Inflammatory macrophage treated with lipopolysaccharide for 4 hours (primary cell): ENCODE measurements around the gene PIMREG.

ENCODE experiments used
- DNase-seq: peaks from one replicate; pipeline ENCODE4 v3.0.0-alpha.2; 2020

PIMREG gene

DNA sequence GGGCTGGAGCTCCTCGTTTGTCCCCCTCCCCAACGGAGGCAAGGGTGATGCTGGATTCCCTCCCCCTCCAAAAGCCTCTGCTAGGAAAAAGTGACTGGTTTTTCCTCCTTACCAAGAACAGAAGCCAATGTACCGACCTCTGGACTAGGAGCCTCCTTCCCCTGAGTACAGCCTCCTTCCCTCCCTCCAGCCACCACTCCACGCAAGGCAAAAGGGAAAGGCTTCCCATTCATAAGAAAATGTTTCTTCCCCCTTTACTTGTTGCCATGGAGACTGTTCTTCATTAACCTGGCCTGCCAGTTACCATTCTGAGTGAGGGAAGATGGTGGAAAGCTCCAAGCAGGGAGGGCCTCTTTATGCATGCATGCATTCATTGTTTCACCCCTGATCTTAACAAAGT lies 4.3 kb upstream of the PIMREG start:
- no peak for DNase-seq

- DNase-seq: no peak
Observed at GRCh38 chr17:6442775-6443174, 1.5 kb upstream of the PIMREG start.

DNA sequence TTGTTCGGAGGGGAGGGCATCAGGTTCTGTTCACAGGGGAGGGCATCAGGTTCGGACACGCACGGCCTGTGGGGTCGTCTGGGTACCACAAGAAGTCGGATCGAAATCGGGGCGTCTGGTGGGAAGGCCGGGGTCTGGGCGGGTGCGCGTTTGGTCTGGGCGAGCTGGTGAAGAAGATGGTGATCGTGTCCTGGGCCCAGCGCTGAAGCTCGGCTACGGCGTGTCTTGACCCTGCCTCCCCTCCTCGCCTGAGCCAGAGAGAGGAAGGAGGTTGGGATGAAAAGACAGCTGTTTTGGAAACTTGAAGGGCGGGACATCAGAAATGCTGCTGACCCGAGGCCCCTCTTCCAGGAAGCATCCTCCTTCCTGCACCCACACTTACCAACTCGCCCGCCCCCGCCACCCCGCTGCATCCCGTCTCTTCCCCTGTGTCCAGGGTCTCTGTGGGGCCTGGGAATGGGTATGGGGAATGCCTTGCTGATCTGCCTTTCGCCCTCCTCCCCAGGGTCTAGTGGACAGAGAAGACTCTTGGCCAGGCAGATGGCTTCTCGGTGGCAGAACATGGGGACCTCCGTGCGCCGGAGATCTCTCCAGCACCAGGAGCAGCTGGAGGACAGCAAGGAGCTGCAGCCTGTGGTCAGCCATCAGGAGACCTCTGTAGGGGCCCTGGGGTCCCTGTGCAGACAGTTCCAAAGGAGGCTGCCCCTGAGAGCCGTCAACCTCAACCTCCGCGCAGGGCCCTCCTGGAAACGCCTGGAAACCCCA lies 498 bp downstream of the PIMREG start:
- DNase-seq: no peak

GRCh38 chr17:6446516-6447100 lies 2.4 kb downstream of the PIMREG start:
- no peak for DNase-seq

GRCh38 chr17:6448473-6448872 lies 4.2 kb downstream of the PIMREG start:
- no peak for DNase-seq

GRCh38 chr17:6449307-6449706 lies 5.1 kb downstream of the PIMREG start:
- DNase-seq: no peak

GRCh38 chr17:6450926-6451832 lies 6.9 kb downstream of the PIMREG start:
- no peak for DNase-seq

DNA sequence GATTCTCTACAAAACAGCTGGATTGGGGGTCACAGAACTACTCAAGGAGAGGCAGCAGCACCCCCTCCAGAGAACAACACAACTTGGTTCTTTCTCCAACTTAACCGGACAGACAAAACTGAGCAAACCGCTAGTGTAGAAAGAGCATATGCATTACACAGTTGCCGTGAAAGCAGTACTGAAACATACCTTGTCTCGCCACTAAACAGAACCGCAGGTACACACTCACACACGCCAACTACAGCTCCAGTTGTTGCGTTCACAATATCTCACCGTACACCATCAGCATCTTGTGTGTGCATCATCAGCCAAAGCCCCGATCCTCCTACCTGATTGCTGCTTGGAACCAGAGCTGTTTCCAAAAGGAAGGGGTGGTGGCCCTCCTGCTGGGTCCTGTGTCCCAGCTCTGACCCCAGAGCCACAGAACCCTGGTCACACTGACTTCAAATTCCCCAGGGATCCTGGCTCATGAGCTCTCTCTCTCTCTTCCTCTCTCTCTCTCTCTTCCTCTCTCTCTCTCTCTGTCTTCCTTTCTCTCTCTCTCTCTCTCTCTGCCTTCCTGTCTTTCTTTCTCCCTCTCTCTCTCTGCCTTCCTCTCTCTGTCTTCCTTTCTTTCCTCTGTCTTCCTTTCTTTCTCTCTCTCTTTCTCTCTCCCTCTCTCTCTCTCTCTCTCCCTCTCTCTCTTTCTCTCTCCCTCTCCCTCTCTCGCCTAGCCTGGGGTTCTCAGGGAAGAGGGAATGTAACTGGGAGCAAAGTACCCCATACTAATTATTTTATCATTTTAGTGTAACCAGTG lies 8.4 kb downstream of the PIMREG start:
- no peak for DNase-seq

DNA sequence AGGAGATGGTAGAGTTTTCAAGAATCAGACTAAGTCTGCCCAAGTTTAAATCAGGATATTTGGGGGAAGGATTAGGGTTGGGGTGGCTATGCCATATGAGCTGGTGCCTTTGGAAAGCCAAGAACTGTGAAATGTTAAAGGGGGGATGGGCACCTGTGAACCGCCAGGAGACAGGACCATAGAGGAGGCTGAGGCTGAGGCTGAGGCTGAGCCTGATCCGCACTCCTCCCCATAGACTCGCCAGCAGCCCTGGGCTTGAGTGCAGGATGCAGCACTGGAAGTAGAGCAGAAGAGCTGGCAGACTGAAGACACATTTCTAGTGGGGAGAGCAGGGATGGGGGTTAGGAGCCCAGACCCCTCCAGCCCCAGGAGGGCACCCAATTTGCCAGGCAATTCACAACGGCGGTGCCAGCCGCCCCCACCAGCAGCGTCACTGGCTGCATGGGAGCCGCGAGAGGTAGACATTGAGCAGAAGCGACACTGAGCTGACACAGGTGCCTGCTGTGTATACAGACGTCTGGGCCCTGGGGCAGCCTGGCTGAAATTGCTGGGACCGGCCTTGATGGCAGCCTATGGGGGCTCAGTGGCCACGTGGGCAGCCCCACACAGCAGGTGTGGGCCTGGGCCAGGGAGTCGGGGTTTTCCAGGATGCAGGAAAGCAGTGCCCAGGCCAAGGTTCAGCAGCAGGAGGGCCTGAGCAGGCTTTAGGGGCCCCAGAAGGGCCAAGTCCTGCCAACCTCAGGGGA lies 9.2 kb downstream of the PIMREG start:
- no peak for DNase-seq

GRCh38 chr17:6454495-6455320 lies 10.5 kb downstream of the PIMREG start:
- DNase-seq: no peak

DNA sequence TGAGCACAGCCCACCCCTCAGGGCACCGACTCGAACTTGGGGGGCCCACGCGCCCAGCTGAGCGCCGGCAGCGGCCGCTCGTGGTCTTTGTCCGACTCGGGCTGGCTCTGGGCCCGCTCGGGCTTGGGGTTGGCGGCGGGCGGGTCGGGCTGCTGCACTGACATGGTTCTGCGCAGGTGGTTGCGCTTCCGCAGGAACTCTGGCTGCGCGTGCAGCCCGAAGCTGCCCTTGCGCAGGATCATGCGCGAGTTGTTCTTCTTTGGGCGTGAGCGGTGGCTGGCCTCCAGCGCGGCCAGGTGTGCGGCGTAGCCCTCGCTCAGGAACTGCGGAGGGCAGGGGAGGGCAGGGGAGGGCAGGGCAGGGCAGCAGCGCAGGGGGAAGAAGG lies 11.1 kb downstream of the PIMREG start:
- peak; percentile 9 for DNase-seq

DNA sequence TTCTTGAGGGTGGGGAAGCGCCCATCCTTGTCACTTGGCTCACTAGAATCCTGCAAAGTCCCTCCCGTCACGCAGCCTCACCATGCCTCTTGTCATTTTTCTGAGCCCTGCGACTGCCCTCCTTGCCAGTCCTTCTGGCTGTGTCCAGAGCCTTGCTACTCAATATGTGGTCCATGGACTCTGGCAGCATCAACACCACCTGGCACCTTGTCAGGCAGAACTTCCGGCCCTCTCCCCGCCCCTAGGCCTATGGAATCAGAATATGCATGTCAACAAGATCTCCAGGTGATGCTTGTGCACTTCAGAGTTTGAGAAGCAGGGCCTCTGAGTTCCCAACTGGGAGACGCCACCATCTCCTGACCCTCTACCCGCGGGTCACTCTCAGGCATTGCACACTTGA lies 12.1 kb downstream of the PIMREG start:
- DNase-seq: no peak

DNA sequence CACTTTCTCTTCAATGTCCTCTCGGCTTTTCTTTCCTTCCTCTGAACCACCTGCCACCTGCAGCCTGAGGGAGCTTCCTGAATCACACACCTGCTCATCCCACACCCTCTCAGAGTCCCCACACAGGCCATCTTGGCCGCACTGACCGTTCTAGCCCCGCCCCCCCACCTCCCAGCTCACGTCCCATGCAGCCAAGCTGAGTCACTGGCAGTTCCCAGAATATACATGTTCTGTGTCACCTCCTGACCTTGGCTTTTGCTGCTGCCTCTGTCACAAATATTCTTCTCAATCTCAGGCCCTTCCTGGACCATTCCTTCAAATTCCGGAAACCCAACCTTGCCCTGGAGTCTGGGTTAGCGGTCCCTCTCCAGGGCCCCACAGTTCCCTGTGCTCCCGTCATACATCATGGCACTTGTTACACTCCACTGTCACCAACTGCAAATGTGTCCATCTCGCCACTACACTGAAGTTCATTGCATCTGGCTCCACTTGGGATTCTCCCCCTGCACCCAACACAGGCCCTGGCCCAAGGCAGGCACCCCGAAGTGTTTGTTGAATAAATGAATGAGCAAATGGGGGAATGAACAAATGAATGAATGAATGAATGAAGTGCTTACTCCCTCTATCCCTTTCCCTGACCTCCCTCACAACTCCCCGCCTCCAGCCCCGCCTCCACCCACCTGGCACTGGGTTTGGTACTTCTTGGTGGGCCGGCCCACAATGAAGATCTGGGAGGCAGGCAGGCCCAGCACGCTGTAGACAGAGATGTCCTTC lies 12.8 kb downstream of the PIMREG start:
- DNase-seq: peak; percentile 44

GRCh38 chr17:6457688-6458459 lies 13.6 kb downstream of the PIMREG start:
- DNase-seq: no peak

DNA sequence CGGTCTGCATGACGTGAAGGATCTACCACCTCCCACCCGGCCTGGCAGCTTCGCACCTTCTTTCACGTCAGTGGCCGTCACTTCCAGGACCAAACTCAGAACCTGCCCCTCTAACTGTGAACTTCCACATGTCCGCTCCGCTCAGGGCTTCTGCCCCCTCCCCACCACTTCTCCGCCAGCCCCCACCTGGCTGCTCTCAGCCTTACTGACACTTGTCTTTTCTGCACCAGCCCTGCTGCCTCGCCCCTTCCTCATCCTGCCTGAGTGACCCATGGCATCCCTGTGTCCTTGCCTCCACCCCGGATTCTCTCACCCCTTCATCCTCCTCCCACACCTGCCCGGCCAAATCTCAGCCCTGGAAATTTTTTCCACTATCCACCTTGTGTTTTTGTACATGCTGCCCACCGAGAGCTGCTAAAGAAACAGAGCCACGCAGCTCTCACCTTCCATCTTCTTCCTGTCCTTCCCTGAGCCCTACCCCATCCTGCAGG lies 14.2 kb downstream of the PIMREG start:
- DNase-seq: no peak

- DNase-seq: no peak
Observed at GRCh38 chr17:6460531-6461161, 16.4 kb downstream of the PIMREG start.

GRCh38 chr17:6461246-6461645 lies 17.0 kb downstream of the PIMREG start:
- no peak for DNase-seq

- no peak for DNase-seq
Observed at GRCh38 chr17:6461792-6462524, 17.7 kb downstream of the PIMREG start.
